D341Med (cell line): ENCODE data around the gene MICA.
"Not testable (repeated sequence)": the region's sequence is repeated elsewhere in the genome, so short reads cannot be mapped to it uniquely, and the experiment has no call there.

Source experiments
- DNase-seq: peaks from one replicate; pipeline ENCODE4 v3.0.0; 2012; ENCODE audit warnings: low spot score

Gene MICA

DNA sequence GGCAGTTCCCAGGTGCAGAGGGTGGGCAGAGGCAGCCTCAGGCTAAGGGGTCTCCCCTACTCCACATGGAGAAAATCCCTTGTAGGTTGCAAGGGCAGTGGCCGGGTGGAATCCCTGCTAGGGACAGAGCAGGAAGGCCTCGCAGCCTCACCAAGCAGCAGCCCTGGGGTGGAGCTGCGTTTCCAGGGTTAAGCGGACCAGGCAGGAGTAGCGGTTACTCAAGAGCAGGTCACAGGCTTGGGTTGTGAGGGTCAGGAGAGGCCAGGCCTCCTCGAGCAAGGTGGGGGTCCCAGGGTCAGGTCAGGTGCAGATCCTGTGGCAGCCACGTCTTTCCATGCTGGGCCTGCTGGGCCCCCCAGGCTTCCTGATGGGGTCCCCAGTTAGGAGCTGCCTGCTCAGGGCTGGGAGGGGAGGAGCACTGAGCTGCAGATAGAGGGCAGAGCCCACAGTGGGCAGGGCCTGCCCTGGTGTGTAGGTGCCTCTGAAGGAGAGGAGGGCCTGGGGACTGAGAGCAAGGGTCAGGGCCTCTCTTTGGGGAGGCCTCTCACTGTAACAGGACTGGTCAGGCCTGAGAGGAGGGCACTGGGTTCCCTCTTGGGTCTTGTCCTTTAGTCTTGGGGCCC is 10.9 kb downstream of the MICA start:
- DNase-seq = not testable (repeated sequence)

DNA sequence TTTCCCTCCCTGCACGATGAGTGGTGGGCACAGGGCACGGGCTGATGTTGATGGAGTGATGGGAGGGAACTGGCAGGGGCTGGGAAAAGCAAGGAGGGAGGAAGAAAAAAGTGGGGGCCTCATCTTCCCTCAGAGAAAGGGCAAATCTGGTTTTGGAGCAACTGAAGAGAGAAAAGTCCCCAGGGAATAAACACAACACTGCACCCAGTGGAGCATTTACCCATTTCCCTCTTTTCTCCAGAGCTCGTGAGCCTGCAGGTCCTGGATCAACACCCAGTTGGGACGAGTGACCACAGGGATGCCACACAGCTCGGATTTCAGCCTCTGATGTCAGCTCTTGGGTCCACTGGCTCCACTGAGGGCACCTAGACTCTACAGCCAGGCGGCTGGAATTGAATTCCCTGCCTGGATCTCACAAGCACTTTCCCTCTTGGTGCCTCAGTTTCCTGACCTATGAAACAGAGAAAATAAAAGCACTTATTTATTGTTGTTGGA is 11.4 kb downstream of the MICA start:
- DNase-seq = no peak

- DNase-seq = no peak
Measured at GRCh38 chr6:31416394-31417014, 13.1 kb downstream of the MICA start.

DNA sequence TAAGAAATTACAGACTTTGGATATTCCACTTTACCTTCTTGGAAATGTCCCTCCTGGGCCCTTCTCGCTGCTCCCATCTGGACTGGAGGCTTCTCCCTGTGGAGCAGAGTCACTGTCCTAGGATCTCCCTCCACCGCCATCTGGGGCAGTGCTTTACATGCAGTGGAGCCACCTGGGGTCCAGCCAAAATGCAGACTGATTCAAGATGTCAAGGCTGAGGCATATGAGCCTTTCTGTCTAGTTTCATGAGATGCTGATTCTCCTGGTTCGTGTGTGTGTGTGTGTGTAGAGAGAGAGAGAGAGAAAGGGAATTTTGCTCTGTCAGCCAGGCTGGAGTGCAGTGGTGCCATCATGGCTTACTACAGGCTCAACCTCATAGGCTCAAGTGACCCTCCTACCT is 14.9 kb downstream of the MICA start:
- no peak for DNase-seq

GRCh38 chr6:31419842-31420241 is 16.4 kb downstream of the MICA start:
- no peak for DNase-seq

DNA sequence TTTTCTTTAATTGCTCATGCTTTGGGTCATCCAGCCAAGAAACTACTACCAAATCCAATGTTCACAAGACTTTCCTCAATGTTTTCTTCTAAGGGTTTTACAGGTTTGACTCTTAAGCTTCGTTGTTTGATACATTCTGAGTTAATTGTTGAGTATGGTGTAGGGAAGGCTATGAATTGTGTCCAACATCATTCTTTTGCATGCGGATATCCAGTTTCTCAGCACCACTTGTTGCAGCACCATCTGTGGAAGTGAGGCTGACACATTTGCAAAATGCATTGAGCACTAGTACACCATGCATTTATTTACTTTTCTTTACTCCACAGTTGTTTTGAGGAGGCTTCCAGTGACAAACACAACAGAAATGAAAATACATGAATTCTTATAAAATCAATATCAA is 17.2 kb downstream of the MICA start:
- no peak for DNase-seq

DNA sequence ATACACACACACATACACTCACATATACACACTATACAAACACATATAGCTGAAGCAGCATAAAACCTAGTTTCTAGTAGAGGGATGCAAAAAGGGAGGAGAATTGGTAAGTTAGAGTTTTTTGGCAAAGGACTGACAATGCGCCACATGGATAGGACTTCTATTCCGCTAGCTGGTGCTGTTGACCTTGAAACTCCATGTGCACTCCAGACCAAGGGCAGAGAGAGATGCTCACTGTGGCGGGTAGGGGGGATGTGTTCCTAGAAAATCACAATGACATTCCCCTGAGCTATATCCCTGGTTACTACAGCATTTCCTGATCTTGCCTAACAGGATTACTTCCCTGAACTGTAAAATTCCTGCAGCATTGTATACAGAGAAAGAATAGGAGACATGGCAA is 19.2 kb downstream of the MICA start:
- DNase-seq = no peak

GRCh38 chr6:31423550-31423949 is 20.2 kb downstream of the MICA start:
- DNase-seq = no peak

GRCh38 chr6:31426395-31427354 is 23.3 kb downstream of the MICA start:
- DNase-seq = no peak

GRCh38 chr6:31430449-31430848 is 27.1 kb downstream of the MICA start:
- no peak for DNase-seq

GRCh38 chr6:31435051-31435450 is 31.7 kb downstream of the MICA start:
- DNase-seq = not testable (repeated sequence)

GRCh38 chr6:31438222-31438621 is 34.8 kb downstream of the MICA start:
- no peak for DNase-seq

- DNase-seq = no peak
Measured at GRCh38 chr6:31438677-31439076, 35.3 kb downstream of the MICA start.

- peak; percentile 85 for DNase-seq
Measured at GRCh38 chr6:31441365-31442267, 38.2 kb downstream of the MICA start.

- no peak for DNase-seq
Measured at GRCh38 chr6:31446481-31446880, 43.1 kb downstream of the MICA start.

DNA sequence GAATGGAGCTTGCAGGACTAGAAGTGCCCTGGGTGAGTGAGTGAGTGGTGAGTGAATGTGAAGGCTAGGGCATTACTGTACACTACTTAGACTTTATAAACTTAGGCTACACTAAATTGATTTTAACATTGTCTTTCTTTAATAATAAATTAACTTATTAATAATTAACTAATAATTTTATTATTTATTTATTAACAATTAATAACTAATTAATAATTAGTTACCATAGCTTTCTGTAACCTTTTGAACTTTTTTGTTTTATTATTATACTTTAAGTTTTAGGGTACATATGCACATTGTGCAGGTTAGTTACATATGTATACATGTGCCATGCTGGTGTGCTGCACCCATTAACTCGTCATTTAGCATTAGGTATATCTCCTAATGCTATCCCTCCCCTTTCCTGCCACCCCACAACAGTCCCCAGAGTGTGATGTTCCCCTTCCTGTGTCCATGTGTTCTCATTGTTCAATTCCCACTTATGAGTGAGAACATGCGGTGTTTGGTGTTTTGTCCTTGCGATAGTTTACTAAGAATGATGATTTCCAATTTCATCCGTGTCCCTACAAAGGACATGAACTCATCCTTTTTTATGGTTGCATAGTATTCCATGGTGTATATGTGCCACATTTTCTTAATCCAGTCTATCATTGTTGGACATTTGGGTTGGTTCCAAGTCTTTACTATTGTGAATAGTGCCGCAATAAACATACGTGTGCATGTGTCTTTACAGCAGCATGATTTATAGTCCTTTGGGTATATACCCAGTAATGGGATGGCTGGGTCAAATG is 43.8 kb downstream of the MICA start:
- DNase-seq = not testable (repeated sequence)

DNA sequence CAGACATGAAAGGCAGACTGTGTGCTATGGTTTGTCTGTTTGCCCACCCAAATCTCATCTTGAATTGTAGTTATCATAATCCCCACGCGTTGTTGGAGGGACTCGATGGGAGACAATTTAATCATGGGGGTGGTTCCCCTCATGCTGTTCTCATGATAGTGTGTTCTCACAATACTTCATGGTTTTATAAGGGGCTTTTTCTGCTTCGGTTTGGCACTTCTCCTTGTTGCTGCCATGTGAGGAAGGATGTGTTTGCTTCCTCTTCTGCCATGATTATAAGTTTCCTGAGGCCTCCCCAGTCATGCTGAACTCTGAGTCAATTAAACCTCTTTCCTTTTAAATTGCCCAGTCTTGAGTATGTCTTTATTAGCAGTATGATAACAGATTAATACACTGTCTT is 47.4 kb downstream of the MICA start:
- DNase-seq = no peak

- no peak for DNase-seq
Measured at GRCh38 chr6:31452859-31453258, 49.5 kb downstream of the MICA start.

DNA sequence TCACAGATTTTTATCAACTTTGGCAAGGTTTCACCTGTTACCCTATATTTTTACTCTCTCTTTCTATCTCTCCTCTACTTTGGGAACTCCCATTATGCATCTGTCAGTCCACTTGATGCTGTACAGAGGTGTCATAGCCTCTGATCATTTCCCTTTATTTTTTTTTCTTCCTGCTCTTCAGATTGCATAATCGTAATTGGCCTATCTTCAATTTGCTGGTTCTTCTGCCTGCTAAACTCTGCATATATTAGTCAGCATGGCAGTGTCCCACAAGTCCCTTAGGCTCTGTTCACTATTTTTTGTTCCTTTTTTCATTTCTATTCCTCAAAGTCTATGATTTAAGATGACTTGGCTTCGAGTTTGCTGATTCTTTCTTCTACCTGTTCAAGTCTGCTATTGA is 49.9 kb downstream of the MICA start:
- DNase-seq = no peak

- not testable (repeated sequence) for DNase-seq
Measured at GRCh38 chr6:31459864-31460263, 56.5 kb downstream of the MICA start.
